Gastroesophageal sphincter (tissue), 3 donors: ENCODE measurements around the gene HERC2.

Experiments
- POLR2A ChIP-seq, 2 donors: fragments of 450-650 bp; IDR thresholded peaks; one replicate each; pipeline ENCODE4 v1.6.1; 2017; ENCODE audit warnings: antibody characterized with exemption in 2 of 2, mild to moderate bottlenecking in 2 of 2, moderate library complexity in 1 of 2
- TF ChIP-seq, protein P1 (sequence below), 4 experiments: fragments of 200-600 bp in 2 of 4; fragments of 450-650 bp in 2 of 4; sonication (generic) in 1 of 4; IDR thresholded peaks; one replicate each; pipeline ENCODE4 v1.5.1; 2017 to 2019; ENCODE audit warnings: antibody characterized with exemption in 4 of 4, mild to moderate bottlenecking in 2 of 4, moderate library complexity in 2 of 4

DNA sequence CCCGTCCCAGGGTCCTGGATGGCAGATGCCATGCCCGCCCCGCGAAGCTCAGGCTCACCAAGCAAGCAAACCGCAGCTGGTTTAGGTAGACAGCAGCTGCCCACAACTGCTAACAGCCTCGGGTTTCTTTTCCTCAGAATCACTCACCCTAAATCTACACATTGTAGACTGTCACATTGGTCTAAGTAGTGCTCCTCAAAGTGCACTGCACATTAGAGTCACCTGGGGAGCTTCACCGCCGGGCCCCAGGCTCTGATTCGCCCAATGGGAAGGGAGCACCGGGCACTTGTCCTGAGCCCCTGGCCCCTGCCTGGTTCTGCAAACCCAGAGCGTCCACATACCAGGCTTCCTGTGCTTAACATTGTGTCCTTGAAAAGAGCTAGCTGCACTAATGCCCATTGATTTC is 223.6 kb downstream of the HERC2 start:
- TF ChIP-seq, protein P1, sequence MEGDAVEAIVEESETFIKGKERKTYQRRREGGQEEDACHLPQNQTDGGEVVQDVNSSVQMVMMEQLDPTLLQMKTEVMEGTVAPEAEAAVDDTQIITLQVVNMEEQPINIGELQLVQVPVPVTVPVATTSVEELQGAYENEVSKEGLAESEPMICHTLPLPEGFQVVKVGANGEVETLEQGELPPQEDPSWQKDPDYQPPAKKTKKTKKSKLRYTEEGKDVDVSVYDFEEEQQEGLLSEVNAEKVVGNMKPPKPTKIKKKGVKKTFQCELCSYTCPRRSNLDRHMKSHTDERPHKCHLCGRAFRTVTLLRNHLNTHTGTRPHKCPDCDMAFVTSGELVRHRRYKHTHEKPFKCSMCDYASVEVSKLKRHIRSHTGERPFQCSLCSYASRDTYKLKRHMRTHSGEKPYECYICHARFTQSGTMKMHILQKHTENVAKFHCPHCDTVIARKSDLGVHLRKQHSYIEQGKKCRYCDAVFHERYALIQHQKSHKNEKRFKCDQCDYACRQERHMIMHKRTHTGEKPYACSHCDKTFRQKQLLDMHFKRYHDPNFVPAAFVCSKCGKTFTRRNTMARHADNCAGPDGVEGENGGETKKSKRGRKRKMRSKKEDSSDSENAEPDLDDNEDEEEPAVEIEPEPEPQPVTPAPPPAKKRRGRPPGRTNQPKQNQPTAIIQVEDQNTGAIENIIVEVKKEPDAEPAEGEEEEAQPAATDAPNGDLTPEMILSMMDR (IDR thresholded peaks at IDR 0.05): no peak
- no peak for TF ChIP-seq POLR2A (IDR thresholded peaks at IDR 0.05)
